Gastroesophageal sphincter (tissue), 3 donors: Measurements from ENCODE around the gene ARAP1.

Experiments used
- POLR2A ChIP-seq, 2 donors: fragments of 450-650 bp; IDR thresholded peaks; one replicate each; pipeline ENCODE4 v1.6.1; 2017; ENCODE audit warnings: antibody characterized with exemption in 2 of 2, mild to moderate bottlenecking in 2 of 2, moderate library complexity in 1 of 2
- TF ChIP-seq, protein P1 (sequence below), 4 experiments: fragments of 200-600 bp in 2 of 4; fragments of 450-650 bp in 2 of 4; sonication (generic) in 1 of 4; IDR thresholded peaks; one replicate each; pipeline ENCODE4 v1.5.1; 2017 to 2019; ENCODE audit warnings: antibody characterized with exemption in 4 of 4, mild to moderate bottlenecking in 2 of 4, moderate library complexity in 2 of 4

DNA sequence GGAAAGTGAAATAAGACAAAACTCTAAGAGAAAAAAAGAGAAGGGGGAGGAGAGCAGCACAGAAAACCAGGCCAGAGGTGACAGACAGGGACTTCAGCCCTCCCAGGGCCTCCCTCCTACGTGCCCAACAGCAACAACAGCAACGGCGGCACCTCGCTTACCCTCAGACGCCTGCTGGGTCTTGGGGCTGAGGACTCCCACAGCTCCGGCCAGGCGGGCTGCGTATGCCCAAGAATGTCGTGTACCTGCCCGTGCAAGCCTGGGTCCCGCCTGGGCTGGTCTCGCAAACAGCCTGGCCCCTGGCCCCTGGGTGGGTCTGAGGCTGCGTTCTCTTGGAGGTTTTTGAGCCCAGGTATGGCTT lies 30.5 kb downstream of the ARAP1 start:
- no peak for TF ChIP-seq POLR2A (IDR thresholded peaks at IDR 0.05)
- TF ChIP-seq, protein P1, sequence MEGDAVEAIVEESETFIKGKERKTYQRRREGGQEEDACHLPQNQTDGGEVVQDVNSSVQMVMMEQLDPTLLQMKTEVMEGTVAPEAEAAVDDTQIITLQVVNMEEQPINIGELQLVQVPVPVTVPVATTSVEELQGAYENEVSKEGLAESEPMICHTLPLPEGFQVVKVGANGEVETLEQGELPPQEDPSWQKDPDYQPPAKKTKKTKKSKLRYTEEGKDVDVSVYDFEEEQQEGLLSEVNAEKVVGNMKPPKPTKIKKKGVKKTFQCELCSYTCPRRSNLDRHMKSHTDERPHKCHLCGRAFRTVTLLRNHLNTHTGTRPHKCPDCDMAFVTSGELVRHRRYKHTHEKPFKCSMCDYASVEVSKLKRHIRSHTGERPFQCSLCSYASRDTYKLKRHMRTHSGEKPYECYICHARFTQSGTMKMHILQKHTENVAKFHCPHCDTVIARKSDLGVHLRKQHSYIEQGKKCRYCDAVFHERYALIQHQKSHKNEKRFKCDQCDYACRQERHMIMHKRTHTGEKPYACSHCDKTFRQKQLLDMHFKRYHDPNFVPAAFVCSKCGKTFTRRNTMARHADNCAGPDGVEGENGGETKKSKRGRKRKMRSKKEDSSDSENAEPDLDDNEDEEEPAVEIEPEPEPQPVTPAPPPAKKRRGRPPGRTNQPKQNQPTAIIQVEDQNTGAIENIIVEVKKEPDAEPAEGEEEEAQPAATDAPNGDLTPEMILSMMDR (IDR thresholded peaks at IDR 0.05): no peak
